HFFc6 (cell line): Measurements from ENCODE around the gene MED28. TPM values are rescaled to one million over a fixed set of nuclear protein-coding genes. Genes with fewer than 3 reads are reported as not detected.

Experiments
- DNase-seq: peaks from one replicate; pipeline ENCODE4 v3.0.0-alpha.2; 2018
- H3K27ac Mint-ChIP-seq: 2 replicates; pipeline ENCODE4 v1.8.0; 2020; ENCODE audit warnings: mild to moderate bottlenecking, mixed read lengths
- H3K27me3 Mint-ChIP-seq: 2 replicates; pipeline ENCODE4 v1.8.0; 2021; ENCODE audit warnings: mild to moderate bottlenecking, moderate library complexity, mixed read lengths; ENCODE audit not compliant: insufficient read depth
- H3K36me3 Mint-ChIP-seq: 2 replicates; pipeline ENCODE4 v1.8.0; 2021; ENCODE audit warnings: low read depth, mixed read lengths
- H3K4me1 Mint-ChIP-seq: 2 replicates; pipeline ENCODE4 v1.8.0; 2020; ENCODE audit warnings: low read depth, mixed read lengths
- H3K4me3 Mint-ChIP-seq: 2 replicates; pipeline ENCODE4 v1.8.0; 2020; ENCODE audit warnings: mild to moderate bottlenecking, moderate library complexity, mixed read lengths
- H3K9me3 Mint-ChIP-seq: 2 replicates; pipeline ENCODE4 v1.8.0; 2020; ENCODE audit warnings: mild to moderate bottlenecking, mixed read lengths
- total RNA-seq, 6 experiments: library from RNA; stranded (reverse); fragmentation: NEBNext Ultra II Directional; extraction: Animal tissue kit (Norgen Biotek cat#: 25700); gene quantifications; 2 replicates in 1 of 6; 3 replicates in 5 of 6; pipeline ENCODE4 v1.2.3, GENCODE V29; 2021
- TF ChIP-seq, protein P1 (sequence below): fragments of 200-600 bp; sonication (generic); IDR thresholded peaks from 2 replicates; pipeline ENCODE4 v1.5.0; 2021; ENCODE audit warnings: antibody characterized with exemption, mild to moderate bottlenecking

MED28 gene
- total RNA-seq, 6 experiments from 2014 or later: 32.4 to 40.1 (median 36.4) TPM

DNA sequence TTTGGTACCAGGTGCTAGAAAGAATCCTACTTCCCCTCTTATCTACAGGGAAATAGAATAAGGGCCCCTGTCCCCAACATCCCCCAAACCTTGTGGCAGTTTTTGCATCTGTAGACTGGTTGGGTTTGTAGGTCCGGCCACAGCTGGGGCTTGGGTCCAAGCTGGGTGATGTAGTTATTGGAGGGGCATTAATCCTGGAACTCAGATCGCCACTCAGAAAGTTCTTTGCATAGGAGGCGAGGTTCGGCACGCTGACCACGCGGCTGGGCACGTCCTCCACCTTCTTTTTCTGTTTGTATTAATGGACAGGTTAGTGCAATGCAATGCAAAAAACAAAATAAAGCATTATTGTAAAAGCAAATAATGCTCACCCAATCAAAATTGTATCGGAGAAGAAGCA is 19.2 kb downstream of the MED28 start:
- H3K27me3 Mint-ChIP-seq: no peaks in the 10 kb centered on the region; the same call in 1 of the 2 replicates
- H3K4me1 Mint-ChIP-seq: no peaks in the 10 kb centered on the region
- H3K27ac Mint-ChIP-seq: no peak overlapping the region
- no peaks in the 10 kb centered on the region for H3K9me3 Mint-ChIP-seq
- TF ChIP-seq, protein P1, sequence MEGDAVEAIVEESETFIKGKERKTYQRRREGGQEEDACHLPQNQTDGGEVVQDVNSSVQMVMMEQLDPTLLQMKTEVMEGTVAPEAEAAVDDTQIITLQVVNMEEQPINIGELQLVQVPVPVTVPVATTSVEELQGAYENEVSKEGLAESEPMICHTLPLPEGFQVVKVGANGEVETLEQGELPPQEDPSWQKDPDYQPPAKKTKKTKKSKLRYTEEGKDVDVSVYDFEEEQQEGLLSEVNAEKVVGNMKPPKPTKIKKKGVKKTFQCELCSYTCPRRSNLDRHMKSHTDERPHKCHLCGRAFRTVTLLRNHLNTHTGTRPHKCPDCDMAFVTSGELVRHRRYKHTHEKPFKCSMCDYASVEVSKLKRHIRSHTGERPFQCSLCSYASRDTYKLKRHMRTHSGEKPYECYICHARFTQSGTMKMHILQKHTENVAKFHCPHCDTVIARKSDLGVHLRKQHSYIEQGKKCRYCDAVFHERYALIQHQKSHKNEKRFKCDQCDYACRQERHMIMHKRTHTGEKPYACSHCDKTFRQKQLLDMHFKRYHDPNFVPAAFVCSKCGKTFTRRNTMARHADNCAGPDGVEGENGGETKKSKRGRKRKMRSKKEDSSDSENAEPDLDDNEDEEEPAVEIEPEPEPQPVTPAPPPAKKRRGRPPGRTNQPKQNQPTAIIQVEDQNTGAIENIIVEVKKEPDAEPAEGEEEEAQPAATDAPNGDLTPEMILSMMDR: no peak
- H3K4me3 Mint-ChIP-seq: no peak overlapping the region
- no peak for DNase-seq
- H3K36me3 Mint-ChIP-seq: peaks cover 16% of the 10 kb centered on the region; the same call in 1 of the 2 replicates

DNA sequence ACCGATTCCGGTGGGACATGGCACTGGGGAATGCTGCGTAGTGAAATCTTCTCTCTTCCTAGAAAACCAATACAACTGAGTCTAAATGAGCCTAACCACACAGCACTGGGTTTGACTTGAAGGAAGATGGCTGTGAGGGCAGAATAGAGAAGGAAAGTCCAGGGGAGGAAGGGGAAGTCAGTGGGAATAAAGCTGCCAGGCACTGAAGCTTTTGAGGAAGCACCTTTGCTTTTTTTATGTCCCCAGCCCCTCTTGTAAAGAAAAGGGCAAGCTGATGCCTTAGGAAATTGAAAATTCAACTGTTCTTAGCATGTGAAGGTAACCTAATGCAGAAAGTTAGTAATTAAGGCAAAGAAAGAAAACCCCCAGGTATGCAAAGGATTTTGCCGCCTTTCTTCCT is 20.6 kb downstream of the MED28 start:
- Mint-ChIP-seq H3K4me1 (no peaks in the 10 kb centered on the region), H3K9me3 (no peaks in the 10 kb centered on the region), H3K27me3 (no peaks in the 10 kb centered on the region), H3K36me3 (peaks cover 15% of the 10 kb centered on the region; the same call in 1 of the 2 replicates), H3K4me3 (no peak overlapping the region), H3K27ac (no peak overlapping the region)
- no peak for DNase-seq
- TF ChIP-seq, protein P1: no peak

DNA sequence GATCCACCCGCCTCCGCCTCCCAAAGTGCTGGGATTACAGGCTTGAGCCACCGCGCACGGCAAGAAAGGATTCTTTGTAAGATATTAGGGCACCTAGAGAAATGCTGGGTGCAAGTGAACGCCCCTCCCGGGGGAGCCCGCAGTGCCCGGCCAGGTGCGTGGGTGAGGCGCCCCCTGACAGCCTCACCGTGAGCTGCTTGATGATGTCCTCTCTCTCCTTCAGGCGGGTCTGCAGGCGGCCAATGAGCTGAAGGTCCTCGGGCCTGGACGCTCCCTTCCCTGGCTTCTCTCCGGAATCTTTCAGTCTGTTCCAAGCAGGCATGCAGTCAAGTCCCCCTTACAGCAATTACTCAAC is 21.9 kb downstream of the MED28 start:
- Mint-ChIP-seq H3K4me1 (no peaks in the 10 kb centered on the region), H3K36me3 (peaks cover 15% of the 10 kb centered on the region; the same call in 1 of the 2 replicates), H3K27me3 (no peaks in the 10 kb centered on the region), H3K9me3 (no peaks in the 10 kb centered on the region), H3K4me3 (no peak overlapping the region), H3K27ac (no peak overlapping the region; the same call in 1 of the 2 replicates)
- TF ChIP-seq, protein P1: no peak
- no peak for DNase-seq

DNA sequence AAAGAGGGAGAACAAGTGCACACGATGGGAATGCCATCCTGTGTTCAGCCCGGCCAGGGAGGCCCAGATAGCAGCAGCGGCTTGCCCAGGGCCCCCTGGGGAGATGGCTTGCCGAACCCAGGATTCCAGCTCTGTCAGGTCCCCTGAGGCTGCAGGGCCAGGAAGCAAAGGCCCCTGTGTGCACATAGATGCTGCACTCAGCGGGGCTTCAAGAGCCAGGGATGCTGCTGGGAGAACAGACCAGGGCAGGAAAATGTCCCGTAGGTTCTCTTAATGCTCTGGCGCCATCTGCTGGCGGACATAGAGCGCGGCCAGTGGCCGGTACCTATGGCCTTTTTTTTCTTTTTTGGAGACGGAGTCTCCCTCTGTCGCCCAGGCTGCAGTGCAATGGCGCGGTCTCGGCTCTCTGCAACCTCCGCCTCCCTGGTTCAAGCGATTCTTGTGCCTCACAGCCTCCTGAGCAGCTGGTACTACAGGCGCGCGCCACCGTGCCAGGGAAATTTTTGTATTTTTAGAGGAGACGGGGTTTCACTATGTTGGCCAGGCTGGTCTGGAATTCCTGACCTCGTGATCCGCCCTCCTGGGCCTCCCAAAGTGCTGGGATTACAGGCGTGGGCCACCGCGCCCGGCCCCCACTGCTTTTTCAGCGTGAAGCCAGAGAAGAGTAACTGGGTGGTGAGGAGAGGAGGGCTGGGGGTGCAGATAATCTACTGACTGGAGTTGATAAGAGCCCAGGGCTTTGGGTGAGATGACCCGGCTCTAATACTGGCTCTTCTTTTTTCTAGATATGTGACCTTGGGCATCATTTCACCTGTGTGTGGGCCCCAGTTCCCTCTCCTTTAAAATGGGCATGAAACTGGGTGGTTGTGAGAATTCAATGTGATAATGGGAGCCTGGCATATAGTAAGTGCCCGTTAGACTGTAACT is 22.5 kb downstream of the MED28 start:
- no peaks in the 10 kb centered on the region for H3K4me1 Mint-ChIP-seq
- TF ChIP-seq, protein P1: peak; percentile 97
- no peaks in the 10 kb centered on the region for H3K27me3 Mint-ChIP-seq
- H3K4me3 Mint-ChIP-seq: no peak overlapping the region
- peaks cover 15% of the 10 kb centered on the region; the same call in 1 of the 2 replicates for H3K36me3 Mint-ChIP-seq
- H3K27ac Mint-ChIP-seq: no peak overlapping the region; the same call in 1 of the 2 replicates
- no peaks in the 10 kb centered on the region for H3K9me3 Mint-ChIP-seq
- peak; percentile 59 for DNase-seq

DNA sequence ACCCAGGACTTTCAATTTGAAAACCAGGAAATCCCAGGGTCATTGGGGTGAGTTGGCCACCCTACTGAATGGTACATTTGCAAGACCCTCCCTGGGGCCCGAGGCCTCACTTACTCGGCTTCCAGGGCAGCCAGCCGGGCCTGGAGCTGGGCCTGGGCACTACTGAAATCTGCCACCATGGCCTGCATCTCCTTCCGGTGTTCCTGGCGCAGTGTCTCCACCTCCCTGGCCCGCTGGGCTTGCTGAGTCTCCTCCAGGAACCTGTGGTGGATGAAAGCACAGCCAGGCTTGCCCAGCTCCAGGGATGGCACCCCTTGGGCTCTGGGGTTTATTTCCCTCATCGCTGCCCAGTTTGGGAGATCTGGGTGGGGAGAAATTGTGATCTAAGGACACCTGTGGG is 24.7 kb downstream of the MED28 start:
- Mint-ChIP-seq H3K27ac (no peak overlapping the region), H3K4me3 (no peak overlapping the region), H3K4me1 (no peaks in the 10 kb centered on the region), H3K27me3 (peaks cover 2% of the 10 kb centered on the region; the same call in 1 of the 2 replicates), H3K36me3 (peaks cover 15% of the 10 kb centered on the region), H3K9me3 (peaks cover 8% of the 10 kb centered on the region)
- no peak for DNase-seq
- TF ChIP-seq, protein P1: no peak
